ENCODE data around the gene GPC6.

The GPC6 gene

GRCh38 chr13:93621966-93622365, 395.4 kb downstream of the GPC6 start:
- no peak for DNase-seq

- DNase-seq, result no peak
Observed at GRCh38 chr13:93624311-93624777, 397.7 kb downstream of the GPC6 start.

GRCh38 chr13:93625536-93625935, 398.9 kb downstream of the GPC6 start:
- DNase-seq, result no peak

GRCh38 chr13:93628136-93628797, 401.7 kb downstream of the GPC6 start:
- DNase-seq, result no peak

- no peak for DNase-seq
Observed at GRCh38 chr13:93635616-93636032, 409.0 kb downstream of the GPC6 start.

- DNase-seq, result no peak
Observed at GRCh38 chr13:93637852-93638251, 411.2 kb downstream of the GPC6 start.

GRCh38 chr13:93640452-93640851, 413.8 kb downstream of the GPC6 start:
- DNase-seq, result no peak

GRCh38 chr13:93646245-93646644, 419.6 kb downstream of the GPC6 start:
- no peak for DNase-seq

- no peak for DNase-seq
Observed at GRCh38 chr13:93649496-93649895, 422.9 kb downstream of the GPC6 start.

GRCh38 chr13:93653776-93654175, 427.2 kb downstream of the GPC6 start:
- no peak for DNase-seq

- no peak for DNase-seq
Observed at GRCh38 chr13:93655154-93655553, 428.5 kb downstream of the GPC6 start.

GRCh38 chr13:93660391-93661063, 433.9 kb downstream of the GPC6 start:
- DNase-seq, result no peak

GRCh38 chr13:93670866-93671265, 444.3 kb downstream of the GPC6 start:
- DNase-seq, result no peak

- no peak for DNase-seq
Observed at GRCh38 chr13:93672996-93673395, 446.4 kb downstream of the GPC6 start.

- no peak for DNase-seq
Observed at GRCh38 chr13:93673885-93674284, 447.3 kb downstream of the GPC6 start.

- no peak for DNase-seq
Observed at GRCh38 chr13:93674337-93674755, 447.7 kb downstream of the GPC6 start.

- DNase-seq, result no peak
Observed at GRCh38 chr13:93680329-93680728, 453.7 kb downstream of the GPC6 start.

- no peak for DNase-seq
Observed at GRCh38 chr13:93685900-93686299, 459.3 kb downstream of the GPC6 start.

- DNase-seq, result no peak
Observed at GRCh38 chr13:93686399-93686798, 459.8 kb downstream of the GPC6 start.

- no peak for DNase-seq
Observed at GRCh38 chr13:93687261-93687660, 460.7 kb downstream of the GPC6 start.

GRCh38 chr13:93689333-93689732, 462.7 kb downstream of the GPC6 start:
- DNase-seq, result no peak

- peak; percentile 0 for DNase-seq
Observed at GRCh38 chr13:93690139-93690538, 463.5 kb downstream of the GPC6 start.

GRCh38 chr13:93698016-93698613, 471.5 kb downstream of the GPC6 start:
- DNase-seq, result no peak

GRCh38 chr13:93700115-93700514, 473.5 kb downstream of the GPC6 start:
- peak; percentile 4 for DNase-seq
